K562 (cell line): ENCODE measurements around the gene DNAJB12. TPM values are rescaled to one million over a fixed set of nuclear protein-coding genes. Genes with fewer than 3 reads are reported as not detected.

ENCODE experiments used
- ARID1B ChIP-seq: fragments of 450-650 bp; IDR thresholded peaks from 2 replicates; pipeline ENCODE4 v1.6.1; 2016; ENCODE audit warnings: antibody characterized with exemption, mild to moderate bottlenecking, inconsistent platforms
- ATF6 ChIP-seq: sonication (generic); formaldehyde crosslinking; IDR thresholded peaks from 2 replicates; pipeline ENCODE4 v1.4.0; 2020; ENCODE audit warnings: mild to moderate bottlenecking, missing genetic modification reagents
- ATF7 ChIP-seq: fragments of 450-650 bp; IDR thresholded peaks from 2 replicates; pipeline ENCODE4 v1.7.1; 2014; ENCODE audit warnings: mild to moderate bottlenecking, moderate library complexity
- BCL6 ChIP-seq: fragments of 250-450 bp; sonication (Bioruptor Pico); IDR thresholded peaks from 2 replicates; pipeline ENCODE4 v1.4.0; 2020
- ESRRA ChIP-seq: fragments of 450-650 bp; IDR thresholded peaks from 2 replicates; pipeline ENCODE4 v1.6.1; 2014; ENCODE audit warnings: low read depth, mild to moderate bottlenecking, moderate library complexity, borderline replicate concordance
- EZH2 ChIP-seq: IDR thresholded peaks from 2 replicates; pipeline ENCODE4 v1.6.1; 2012; ENCODE audit warnings: low read depth, mild to moderate bottlenecking, inconsistent platforms, low read length, borderline replicate concordance
- HEY1 ChIP-seq: fragments of 250-450 bp; sonication (Bioruptor Pico); IDR thresholded peaks from 2 replicates; pipeline ENCODE4 v1.5.0; 2020; ENCODE audit warnings: mild to moderate bottlenecking, moderate library complexity, borderline replicate concordance
- KLF16 ChIP-seq: IDR thresholded peaks from 2 replicates; pipeline ENCODE4 v1.6.1; 2016; ENCODE audit warnings: antibody characterized with exemption
- MAZ ChIP-seq, 2 experiments: fragments of 450-650 bp in 1 of 2; sonication (generic) in 1 of 2; formaldehyde crosslinking; IDR thresholded peaks in 1 of 2; conservative IDR thresholded peaks in 1 of 2; 2 replicates each; pipeline versions ENCODE4 v1.4.0 to v1.5.0; 2020; ENCODE audit warnings: mild to moderate bottlenecking in 1 of 2, missing genetic modification reagents in 1 of 2
- MTA2 ChIP-seq: fragments of 450-650 bp; IDR thresholded peaks from 2 replicates; pipeline ENCODE4 v1.6.1; 2016; ENCODE audit warnings: low read depth
- MTF1 ChIP-seq: fragments of 250-450 bp; sonication (Bioruptor Pico); IDR thresholded peaks from 2 replicates; pipeline ENCODE4 v1.9.0; 2021; ENCODE audit warnings: moderate library complexity, mild to moderate bottlenecking, inconsistent platforms, borderline replicate concordance
- NRF1 ChIP-seq, 2 experiments: fragments of 450-650 bp; IDR thresholded peaks in 1 of 2; conservative IDR thresholded peaks in 1 of 2; 2 replicates each; pipeline ENCODE4 v1.6.1; 2014; ENCODE audit warnings: mild to moderate bottlenecking in 2 of 2
- PHF8 ChIP-seq: fragments of 200-600 bp; sonication (generic); IDR thresholded peaks from 2 replicates; pipeline ENCODE4 v1.6.1; 2012; ENCODE audit warnings: mixed run types, mild to moderate bottlenecking, inconsistent platforms, low read length, moderate library complexity, borderline replicate concordance
- RBBP5 ChIP-seq: fragments of 200-600 bp; sonication (generic); IDR thresholded peaks from 2 replicates; pipeline ENCODE4 v1.6.1; 2012; ENCODE audit warnings: borderline replicate concordance, mild to moderate bottlenecking, low read length, control low read depth, inconsistent platforms; ENCODE audit not compliant: insufficient read depth, poor library complexity, severe bottlenecking
- SMARCE1 ChIP-seq: fragments of 450-650 bp; IDR thresholded peaks from 2 replicates; pipeline ENCODE4 v1.7.1; 2016; ENCODE audit warnings: mild to moderate bottlenecking
- TCF7 ChIP-seq: sonication (generic); IDR thresholded peaks from 2 replicates; pipeline ENCODE4 v1.6.1; 2016; ENCODE audit warnings: antibody characterized with exemption, borderline replicate concordance
- TEAD1 ChIP-seq, 2 experiments: fragments of 450-650 bp in 1 of 2; sonication (generic) in 1 of 2; formaldehyde crosslinking; IDR thresholded peaks; 2 replicates each; pipeline versions ENCODE4 v1.4.0 to v1.8.0; 2020 to 2022; ENCODE audit warnings: mild to moderate bottlenecking in 2 of 2, missing genetic modification reagents in 1 of 2
- VEZF1 ChIP-seq: fragments of 200-800 bp; sonication (Bioruptor generic); IDR thresholded peaks from 2 replicates; pipeline ENCODE4 v1.6.1; 2017; ENCODE audit warnings: missing genetic modification characterization, missing compliant biosample characterization
- ZEB2 ChIP-seq: fragments of 450-650 bp; IDR thresholded peaks from 2 replicates; pipeline ENCODE4 v1.6.1; 2016
- ZNF12 ChIP-seq: sonication (generic); formaldehyde crosslinking; IDR thresholded peaks from 2 replicates; pipeline ENCODE4 v1.4.0; 2020; ENCODE audit warnings: mild to moderate bottlenecking, missing genetic modification reagents
- ZNF311 ChIP-seq: fragments of 250-450 bp; sonication (Bioruptor Pico); IDR thresholded peaks from 2 replicates; pipeline ENCODE4 v1.4.0; 2020; ENCODE audit warnings: mild to moderate bottlenecking, moderate library complexity
- ZNF445 ChIP-seq: fragments of 250-450 bp; sonication (Bioruptor Pico); IDR thresholded peaks from 2 replicates; pipeline ENCODE4 v1.4.0; 2020; ENCODE audit warnings: low read depth, mild to moderate bottlenecking, moderate library complexity
- ZZZ3 ChIP-seq: fragments of 450-650 bp; IDR thresholded peaks from 2 replicates; pipeline ENCODE4 v1.6.1; 2016; ENCODE audit warnings: antibody characterized with exemption, mild to moderate bottlenecking, moderate library complexity
- polyA plus RNA-seq, 8 experiments: library from polyadenylated mRNA; depleted of rRNA in 4 of 8; stranded (reverse) in 5 of 8; unstranded in 3 of 8; fragments of >200 nt; fragmentation: Nextera tagmentation in 2 of 8; fragmentation: Illumina TruSeq in 1 of 8; extraction: Ambion mirVana in 2 of 8; extraction: Trizol in 1 of 8; gene quantifications; 2 replicates each; pipeline versions ENCODE4 v1.2.1 to v1.2.3, GENCODE V29; 2011 to 2014; ENCODE audit warnings: inconsistent platforms in 1 of 8, missing spikeins in 1 of 8
- total RNA-seq, 7 experiments: library from RNA; depleted of rRNA in 6 of 7; stranded (reverse); fragments of >200 nt in 6 of 7; fragmentation: Illumina TruSeq in 2 of 7; extraction: Trizol in 2 of 7; gene quantifications; 2 replicates each; pipeline versions ENCODE4 v1.2.1 to v1.2.3, GENCODE V29; 2011 to 2021; ENCODE audit warnings: low replicate concordance in 1 of 7
- TF ChIP-seq, protein P1 (sequence below): sonication (generic); formaldehyde crosslinking; IDR thresholded peaks from 2 replicates; pipeline ENCODE4 v1.8.0; 2022; ENCODE audit warnings: mild to moderate bottlenecking, low read depth, missing genetic modification reagents

The DNAJB12 gene
- total and polyA plus RNA-seq, 9 of the 15 experiments (the other 6 are each of a cell fraction or from before 2014, with no cell fraction given), result 3.5 to 31.5 (median 20.3) TPM

DNA sequence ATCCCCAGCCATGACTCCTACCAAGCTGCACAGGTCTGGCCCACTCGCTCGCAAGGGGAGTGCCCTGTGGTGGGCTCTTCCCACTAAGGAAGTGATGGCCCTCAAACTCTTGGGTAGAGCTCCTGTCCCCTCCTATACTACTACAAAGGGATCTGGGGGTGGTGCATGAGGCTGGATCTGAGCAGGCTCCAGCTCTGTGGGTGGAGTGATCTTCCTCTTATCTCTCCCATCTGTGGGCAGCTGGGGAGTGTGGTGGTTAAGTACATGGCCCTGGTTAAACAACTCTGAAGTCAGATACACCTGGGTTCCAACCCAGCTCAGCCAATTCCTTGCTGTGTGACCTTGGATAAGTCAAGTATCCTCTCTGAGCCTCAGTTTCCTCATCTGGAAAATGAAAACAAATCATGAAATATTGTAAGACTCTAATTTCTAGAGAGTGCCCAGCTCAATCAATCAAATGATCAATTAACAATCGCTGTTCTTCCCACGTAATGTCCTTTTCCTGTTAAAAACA lies 63.6 kb downstream of the DNAJB12 start (continued):
- peak; percentile 21; the same call in 1 of the 2 replicates for TF ChIP-seq PHF8
- 0 out of 2 replicates have a peak, but pooled peaks have one; percentile 19 for TF ChIP-seq HEY1
- no peak for TF ChIP-seq ZNF12 (CRISPR knock-in tag)
- TF ChIP-seq NRF1 (conservative IDR thresholded peaks at IDR 0.05 in 1 of 2, IDR thresholded peaks at IDR 0.05 in 1 of 2), result peak; percentile 73 to 77
- TF ChIP-seq BCL6 (CRISPR knock-in tag), result 0 out of 2 replicates have a peak, but pooled peaks have one; percentile 30
- peak in 1 of 2 experiments; percentile 62; a peak in 1 of 4 replicates for TF ChIP-seq TEAD1 (CRISPR knock-in tag; IDR thresholded peaks at IDR 0.05)
- TF ChIP-seq MTF1 (CRISPR knock-in tag), result no peak
- peak; percentile 70 for TF ChIP-seq VEZF1
- peak; percentile 54; the same call in 1 of the 2 replicates for TF ChIP-seq ARID1B
- TF ChIP-seq, protein P1, sequence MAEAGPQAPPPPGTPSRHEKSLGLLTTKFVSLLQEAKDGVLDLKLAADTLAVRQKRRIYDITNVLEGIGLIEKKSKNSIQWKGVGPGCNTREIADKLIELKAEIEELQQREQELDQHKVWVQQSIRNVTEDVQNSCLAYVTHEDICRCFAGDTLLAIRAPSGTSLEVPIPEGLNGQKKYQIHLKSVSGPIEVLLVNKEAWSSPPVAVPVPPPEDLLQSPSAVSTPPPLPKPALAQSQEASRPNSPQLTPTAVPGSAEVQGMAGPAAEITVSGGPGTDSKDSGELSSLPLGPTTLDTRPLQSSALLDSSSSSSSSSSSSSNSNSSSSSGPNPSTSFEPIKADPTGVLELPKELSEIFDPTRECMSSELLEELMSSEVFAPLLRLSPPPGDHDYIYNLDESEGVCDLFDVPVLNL (CRISPR knock-in tag), result no peak
- no peak for TF ChIP-seq ZZZ3
- TF ChIP-seq ZNF445, result no peak
- TF ChIP-seq RBBP5, result peak; percentile 54
- TF ChIP-seq KLF16, result peak; percentile 42; the same call in 1 of the 2 replicates
- peak; percentile 30; the same call in 1 of the 2 replicates for TF ChIP-seq MTA2
- TF ChIP-seq ESRRA, result peak; percentile 79; the same call in 1 of the 2 replicates
- peak; percentile 49; the same call in 1 of the 2 replicates for TF ChIP-seq ATF7
- no peak for TF ChIP-seq ATF6 (CRISPR knock-in tag)
- TF ChIP-seq EZH2, result no peak
- 0 out of 2 replicates have a peak, but pooled peaks have one; percentile 22 for TF ChIP-seq ZNF311 (CRISPR knock-in tag)
- TF ChIP-seq ZEB2, result peak; percentile 40; the same call in 1 of the 2 replicates
- TF ChIP-seq TCF7, result no peak
- peak; percentile 74 for TF ChIP-seq SMARCE1
- peak; percentile 46 to 50; a peak in 2 of 4 replicates for TF ChIP-seq MAZ (CRISPR knock-in tag; conservative IDR thresholded peaks at IDR 0.05 in 1 of 2, IDR thresholded peaks at IDR 0.05 in 1 of 2)
